Kidney epithelial cell (primary cell): Measurements from ENCODE around the gene TBL3. TPM values are rescaled to one million over a fixed set of nuclear protein-coding genes. Genes with fewer than 3 reads are reported as not detected.
A peak's percentile ranks its signal among the peaks of the same experiment; 100 is the strongest.

Source experiments
- DNase-seq: peaks from one replicate; pipeline ENCODE4 v3.0.0-alpha.2; 2010; ENCODE audit warnings: low read depth
- H3K27me3 ChIP-seq: 2 replicates; pipeline ENCODE4 v1.6.0; 2011; ENCODE audit warnings: low read length; ENCODE audit not compliant: control insufficient read depth, insufficient read depth
- H3K36me3 ChIP-seq: 2 replicates; pipeline ENCODE4 v1.5.1; 2011; ENCODE audit warnings: low read length; ENCODE audit not compliant: control insufficient read depth, insufficient read depth
- H3K4me3 ChIP-seq: 2 replicates; pipeline ENCODE4 v1.5.1; 2011; ENCODE audit warnings: low read depth, mild to moderate bottlenecking, control low read depth, low read length
- CTCF ChIP-seq: IDR thresholded peaks from 2 replicates; pipeline ENCODE4 v1.5.1; 2011; ENCODE audit warnings: mild to moderate bottlenecking, moderate library complexity, low read length, control low read depth, inconsistent platforms; ENCODE audit not compliant: insufficient read depth, poor library complexity, severe bottlenecking
- total RNA-seq: library from RNA; depleted of rRNA; stranded (reverse); fragments of >200 nt; gene quantifications from 2 replicates; pipeline ENCODE4 v1.2.3, GENCODE V29; 2015

The TBL3 gene
- total RNA-seq, 1 donor from 2014 or later: 70.3 TPM

GRCh38 chr16:2023092-2024031, 51.5 kb downstream of the TBL3 start:
- Histone ChIP-seq H3K27me3 (peaks cover 28% of the 10 kb centered on the region), H3K36me3 (no peaks in the 10 kb centered on the region), H3K4me3 (peak overlapping the region; percentile 15)
- peak; percentile 86 for TF ChIP-seq CTCF
- no peak for DNase-seq

- TF ChIP-seq CTCF: no peak
- Histone ChIP-seq H3K4me3 (no peak overlapping the region), H3K27me3 (peaks cover 26% of the 10 kb centered on the region), H3K36me3 (no peaks in the 10 kb centered on the region)
- no peak for DNase-seq
Measured at GRCh38 chr16:2024032-2024420, 52.2 kb downstream of the TBL3 start.

GRCh38 chr16:2025251-2025650, 53.4 kb downstream of the TBL3 start:
- DNase-seq: no peak
- no peaks in the 10 kb centered on the region for H3K36me3 ChIP-seq
- H3K27me3 ChIP-seq: peaks cover 13% of the 10 kb centered on the region
- TF ChIP-seq CTCF: no peak
- no peak overlapping the region for H3K4me3 ChIP-seq

- peaks cover 7% of the 10 kb centered on the region for H3K27me3 ChIP-seq
- no peaks in the 10 kb centered on the region for H3K36me3 ChIP-seq
- no peak for DNase-seq
- H3K4me3 ChIP-seq: peak overlapping the region; percentile 29
- TF ChIP-seq CTCF: no peak
Measured at GRCh38 chr16:2025878-2026460, 54.1 kb downstream of the TBL3 start.

- no peak for DNase-seq
- Histone ChIP-seq H3K36me3 (no peaks in the 10 kb centered on the region), H3K4me3 (peak within 1 kb of the TSS; percentile 50), H3K27me3 (peaks cover 3% of the 10 kb centered on the region)
- no peak for TF ChIP-seq CTCF
Measured at GRCh38 chr16:2026461-2027023, 54.7 kb downstream of the TBL3 start, which contains the start of gene NHERF2. Gene NHERF2 (plus strand): TSS chr16:2026902. CDS start chr16:2027006, 104 bp downstream.
